ENCODE data around the gene ZNF860. TPM values are rescaled to one million over a fixed set of nuclear protein-coding genes. Genes with fewer than 3 reads are reported as not detected.

Gene ZNF860
- total RNA-seq, 4 donors from 2014 or later = 0.33 to 0.88 (median 0.36) TPM

GRCh38 chr3:31943041-31943440 lies 38.5 kb upstream of the ZNF860 start:
- no peak for TF ChIP-seq CTCF (IDR thresholded peaks at IDR 0.05; ENCODE audit: low read depth)

GRCh38 chr3:31945738-31946052 lies 35.9 kb upstream of the ZNF860 start:
- no peak for TF ChIP-seq CTCF (IDR thresholded peaks at IDR 0.05; ENCODE audit: low read depth)

GRCh38 chr3:31946484-31947081 lies 35.0 kb upstream of the ZNF860 start:
- no peak for TF ChIP-seq CTCF (IDR thresholded peaks at IDR 0.05; ENCODE audit: low read depth)

GRCh38 chr3:31947162-31947561 lies 34.4 kb upstream of the ZNF860 start:
- no peak for TF ChIP-seq CTCF (IDR thresholded peaks at IDR 0.05; ENCODE audit: low read depth)

- no peak for TF ChIP-seq CTCF (IDR thresholded peaks at IDR 0.05; ENCODE audit: low read depth)
Measured at GRCh38 chr3:31947671-31948091, 33.9 kb upstream of the ZNF860 start.

- TF ChIP-seq CTCF (IDR thresholded peaks at IDR 0.05; ENCODE audit: low read depth) = no peak
Measured at GRCh38 chr3:31948280-31948679, 33.3 kb upstream of the ZNF860 start.

GRCh38 chr3:31952205-31952604 lies 29.3 kb upstream of the ZNF860 start:
- no peak for TF ChIP-seq CTCF (IDR thresholded peaks at IDR 0.05; ENCODE audit: low read depth)

All from subcutaneous adipose tissue (tissue), 4 donors.